Kidney (tissue), 14 donors: ENCODE data around the gene KRT35. TPM values are rescaled to one million over a fixed set of nuclear protein-coding genes. Genes with fewer than 3 reads are reported as not detected.

ENCODE experiments used
- DNase-seq, 5 donors: peaks; one replicate each; pipeline ENCODE4 v3.0.0-alpha.2; 2013 to 2020
- FAIRE-seq: peaks from 2 replicates; lab custom pipeline; 2012; peaks lifted over from hg19 to GRCh38; lab: Jason Lieb, UNC
- H3K27ac ChIP-seq, 2 donors: one replicate each; pipeline ENCODE4 v1.7.0; 2013; ENCODE audit warnings: low read depth in 2 of 2, low read length in 2 of 2, inconsistent platforms in 1 of 2
- H3K27me3 ChIP-seq: one replicate; pipeline ENCODE4 v1.7.1; 2013; ENCODE audit warnings: low read length, inconsistent platforms; ENCODE audit not compliant: control insufficient read depth, insufficient read depth
- H3K36me3 ChIP-seq, 3 donors: one replicate each; pipeline versions ENCODE4 v1.7.0 to v1.7.1; 2013; ENCODE audit warnings: low read length in 3 of 3, control low read depth in 1 of 3, inconsistent platforms in 1 of 3; ENCODE audit not compliant: insufficient read depth in 3 of 3, control insufficient read depth in 2 of 3
- H3K4me1 ChIP-seq, 3 donors: one replicate each; pipeline versions ENCODE4 v1.7.0 to v1.7.1; 2013; ENCODE audit warnings: low read length in 3 of 3, inconsistent platforms in 1 of 3, low read depth in 1 of 3; ENCODE audit not compliant: control insufficient read depth in 2 of 3, insufficient read depth in 2 of 3
- H3K4me3 ChIP-seq, 3 donors: one replicate each; pipeline versions ENCODE4 v1.7.0 to v1.8.1; 2013; ENCODE audit warnings: low read length in 3 of 3, control low read depth in 1 of 3, inconsistent platforms in 1 of 3
- H3K9ac ChIP-seq, 3 donors: one replicate each; pipeline versions ENCODE4 v1.7.0 to v1.7.1; 2013; ENCODE audit warnings: low read length in 3 of 3, control low read depth in 1 of 3, inconsistent platforms in 1 of 3
- H3K9me3 ChIP-seq, 3 donors: one replicate each; pipeline versions ENCODE4 v1.7.0 to v1.7.1; 2013; ENCODE audit warnings: low read length in 3 of 3, control low read depth in 1 of 3, inconsistent platforms in 1 of 3; ENCODE audit not compliant: control insufficient read depth in 2 of 3, insufficient read depth in 1 of 3
- intact Hi-C: fragments of 100-400 bp; cut with DNase I; formaldehyde crosslinking; loops from one replicate; pipeline ENCODE4 v1.11.1; 2022
- polyA plus RNA-seq: library from polyadenylated mRNA; stranded (reverse); fragments of 350-450 nt; fragmentation: Illumina TruSeq; extraction: RNeasy Lipid Tissue Mini Kit (QIAGEN cat#74804); gene quantifications from one replicate; pipeline ENCODE4 v1.2.3, GENCODE V29; 2014; ENCODE audit warnings: low read depth, low replicate concordance; ENCODE audit not compliant: insufficient read depth
- total RNA-seq: library from RNA; stranded (reverse); fragmentation: NEBNext Ultra II Directional; extraction: Animal tissue kit (Norgen Biotek cat#: 25700); gene quantifications from one replicate; pipeline ENCODE4 v1.2.1, GENCODE V29; 2021
- TF ChIP-seq, protein P1 (sequence below): IDR thresholded peaks from 3 replicates; pipeline ENCODE4 v1.5.1; 2012; ENCODE audit warnings: mild to moderate bottlenecking, moderate library complexity, borderline replicate concordance; ENCODE audit not compliant: insufficient read depth; ENCODE audit errors: extremely low read depth
- donor health status: control.
- donor health status: control.
- donor health status: control.
- donor health status: control.
- donor health status: control.
- donor health status: DM: yes; HTN: yes; CAD: no.
- donor health status: Normal renal cell carcinoma (clear cell type).

The KRT35 gene
- total and polyA plus RNA-seq, 2 donors from 2014 or later = not detected

DNA sequence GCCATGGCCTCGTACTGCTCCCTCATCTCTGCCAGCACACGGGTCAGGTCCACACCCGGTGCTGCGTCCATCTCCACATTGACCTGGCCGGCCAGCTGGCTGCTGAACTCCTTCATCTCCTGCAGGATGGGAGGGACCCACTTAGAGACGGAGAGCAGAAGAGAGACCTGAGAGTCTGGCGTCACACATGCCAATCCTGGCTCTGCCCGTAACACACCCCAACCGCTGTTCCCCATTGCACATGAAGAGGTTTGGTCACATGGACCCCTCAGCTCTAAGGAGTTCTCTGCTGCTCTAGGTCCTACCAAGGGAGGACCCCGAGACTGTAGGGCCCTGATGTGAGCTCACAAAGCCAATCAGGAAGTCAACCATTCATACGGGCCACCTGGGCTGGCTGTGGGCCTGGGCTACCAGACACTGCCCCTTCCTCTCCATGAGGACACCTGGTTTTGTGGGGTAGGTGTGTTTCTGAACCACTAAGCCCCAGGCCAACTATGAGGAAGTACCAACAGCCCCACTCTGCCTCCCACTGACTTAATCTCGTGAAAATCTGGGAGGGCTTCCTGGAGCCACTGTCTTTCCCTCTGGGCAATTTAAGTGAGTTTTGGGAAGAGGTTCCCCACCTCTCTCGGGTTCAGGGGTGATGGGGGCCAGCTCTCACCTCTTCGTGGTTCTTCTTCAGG, 35.3 kb upstream of the KRT35 start:
- H3K27ac ChIP-seq = no peak overlapping the region
- no peaks in the 10 kb centered on the region for H3K36me3 ChIP-seq
- H3K4me1 ChIP-seq = no peaks in the 10 kb centered on the region
- H3K9ac ChIP-seq = no peak overlapping the region
- TF ChIP-seq, protein P1, sequence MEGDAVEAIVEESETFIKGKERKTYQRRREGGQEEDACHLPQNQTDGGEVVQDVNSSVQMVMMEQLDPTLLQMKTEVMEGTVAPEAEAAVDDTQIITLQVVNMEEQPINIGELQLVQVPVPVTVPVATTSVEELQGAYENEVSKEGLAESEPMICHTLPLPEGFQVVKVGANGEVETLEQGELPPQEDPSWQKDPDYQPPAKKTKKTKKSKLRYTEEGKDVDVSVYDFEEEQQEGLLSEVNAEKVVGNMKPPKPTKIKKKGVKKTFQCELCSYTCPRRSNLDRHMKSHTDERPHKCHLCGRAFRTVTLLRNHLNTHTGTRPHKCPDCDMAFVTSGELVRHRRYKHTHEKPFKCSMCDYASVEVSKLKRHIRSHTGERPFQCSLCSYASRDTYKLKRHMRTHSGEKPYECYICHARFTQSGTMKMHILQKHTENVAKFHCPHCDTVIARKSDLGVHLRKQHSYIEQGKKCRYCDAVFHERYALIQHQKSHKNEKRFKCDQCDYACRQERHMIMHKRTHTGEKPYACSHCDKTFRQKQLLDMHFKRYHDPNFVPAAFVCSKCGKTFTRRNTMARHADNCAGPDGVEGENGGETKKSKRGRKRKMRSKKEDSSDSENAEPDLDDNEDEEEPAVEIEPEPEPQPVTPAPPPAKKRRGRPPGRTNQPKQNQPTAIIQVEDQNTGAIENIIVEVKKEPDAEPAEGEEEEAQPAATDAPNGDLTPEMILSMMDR = no peak
- DNase-seq (peak in 1 of 5 donors; percentile 44), FAIRE-seq (no peak)
- no peaks in the 10 kb centered on the region for H3K27me3 ChIP-seq
- H3K9me3 ChIP-seq = no peaks in the 10 kb centered on the region
- no peak overlapping the region for H3K4me3 ChIP-seq
- intact Hi-C loops = no loop called here

- H3K9ac ChIP-seq = no peak overlapping the region
- no peak for FAIRE-seq
- no peak overlapping the region for H3K27ac ChIP-seq
- H3K4me3 ChIP-seq = no peak overlapping the region
- no peaks in the 10 kb centered on the region for H3K4me1 ChIP-seq
- no peaks in the 10 kb centered on the region for H3K9me3 ChIP-seq
- DNase-seq = peak in 1 of 5 donors; percentile 53
- H3K36me3 ChIP-seq = no peaks in the 10 kb centered on the region
- no peaks in the 10 kb centered on the region for H3K27me3 ChIP-seq
- TF ChIP-seq, protein P1 = no peak
- intact Hi-C loops = no loop called here
Measured at GRCh38 chr17:41513168-41513547, 32.2 kb upstream of the KRT35 start.

DNA sequence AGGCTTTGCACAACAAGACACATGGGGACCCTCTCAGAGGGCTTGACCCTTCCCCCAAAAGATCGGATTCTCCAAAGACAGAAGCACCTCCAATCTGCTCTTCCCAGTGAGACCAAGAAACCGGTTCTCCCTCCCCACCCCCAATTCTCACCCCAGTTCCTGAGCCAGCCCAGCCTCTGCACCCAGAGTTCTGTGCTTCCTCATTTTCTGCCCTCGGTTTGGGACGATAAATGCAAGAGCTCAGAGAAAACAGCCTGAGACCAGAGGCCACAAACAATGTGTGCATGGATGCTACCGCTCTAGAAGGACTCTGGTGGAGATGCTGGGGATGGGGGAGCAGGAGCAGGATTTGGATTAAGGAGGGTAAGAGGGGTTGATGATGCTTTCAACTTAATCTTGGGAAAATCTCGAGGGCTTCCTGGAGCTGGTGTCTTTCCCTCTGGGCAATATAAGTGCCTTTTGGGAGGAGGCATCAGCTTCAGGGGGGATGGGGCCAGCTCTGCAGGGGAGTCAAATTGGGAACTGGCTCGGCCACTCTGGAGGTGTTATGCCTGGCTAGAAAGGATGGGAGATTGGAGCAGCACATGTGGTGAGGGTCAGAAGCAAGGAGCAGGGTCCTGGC, 31.7 kb upstream of the KRT35 start:
- Histone ChIP-seq H3K9me3 (no peaks in the 10 kb centered on the region), H3K27me3 (no peaks in the 10 kb centered on the region), H3K4me3 (no peak overlapping the region), H3K9ac (no peak overlapping the region), H3K4me1 (no peaks in the 10 kb centered on the region), H3K36me3 (no peaks in the 10 kb centered on the region), H3K27ac (no peak overlapping the region)
- FAIRE-seq = no peak
- TF ChIP-seq, protein P1 = no peak
- intact Hi-C loops = no loop called here
- DNase-seq = no peak
